Karpas-422 (cell line): Measurements from ENCODE around the gene DNAJC5. TPM values are rescaled to one million over a fixed set of nuclear protein-coding genes. Genes with fewer than 3 reads are reported as not detected.

Experiments used
- DNase-seq: peaks from one replicate; pipeline ENCODE4 v3.0.0-alpha.2; 2015
- H2AFZ ChIP-seq: fragments of 200-600 bp; sonication (generic); 2 replicates; pipeline ENCODE4 v1.6.1; 2014; ENCODE audit warnings: antibody characterized with exemption, low read length, mixed read lengths
- H3K27ac ChIP-seq: fragments of 200-600 bp; sonication (generic); 2 replicates; pipeline ENCODE4 v1.5.1; 2014; ENCODE audit warnings: mild to moderate bottlenecking, low read length, moderate library complexity
- H3K27me3 ChIP-seq: fragments of 200-600 bp; sonication (generic); 2 replicates; pipeline ENCODE4 v1.6.1; 2014; ENCODE audit warnings: low read length, mixed read lengths
- H3K36me3 ChIP-seq: fragments of 200-600 bp; sonication (generic); 2 replicates; pipeline ENCODE4 v1.6.1; 2014; ENCODE audit warnings: low read length, mixed read lengths; ENCODE audit not compliant: insufficient read depth
- H3K4me1 ChIP-seq: fragments of 200-600 bp; sonication (generic); 2 replicates; pipeline ENCODE4 v1.6.1; 2014; ENCODE audit warnings: mild to moderate bottlenecking, low read length, mixed read lengths
- H3K4me2 ChIP-seq: fragments of 200-600 bp; sonication (generic); 2 replicates; pipeline ENCODE4 v1.6.1; 2014; ENCODE audit warnings: low read length, low read depth, mild to moderate bottlenecking; ENCODE audit not compliant: poor library complexity, severe bottlenecking
- H3K4me3 ChIP-seq: fragments of 200-600 bp; sonication (generic); 2 replicates; pipeline ENCODE4 v1.5.1; 2014; ENCODE audit warnings: mild to moderate bottlenecking, antibody characterized with exemption, low read length, mixed read lengths
- H3K79me2 ChIP-seq: fragments of 200-600 bp; sonication (generic); 2 replicates; pipeline ENCODE4 v1.6.1; 2014; ENCODE audit warnings: mild to moderate bottlenecking, low read length, mixed read lengths
- H3K9ac ChIP-seq: fragments of 200-600 bp; sonication (generic); 2 replicates; pipeline ENCODE4 v1.6.0; 2014; ENCODE audit warnings: low read length
- H3K9me2 ChIP-seq: fragments of 200-600 bp; sonication (generic), shearing (Covaris generic); replicated peaks from 2 replicates; pipeline ENCODE4 v1.6.0; 2014; ENCODE audit warnings: mild to moderate bottlenecking, low read length, moderate library complexity; ENCODE audit not compliant: insufficient read depth
- H3K9me3 ChIP-seq: fragments of 300-700, 200-600 bp; sonication (generic); 2 replicates; pipeline ENCODE4 v1.6.1; 2014; ENCODE audit warnings: low read length, mixed read lengths
- H4K20me1 ChIP-seq: fragments of 200-600 bp; sonication (generic); 2 replicates; pipeline ENCODE4 v1.6.1; 2014; ENCODE audit warnings: mild to moderate bottlenecking, antibody characterized with exemption, low read length, low read depth; ENCODE audit not compliant: insufficient read depth
- total RNA-seq: library from RNA; depleted of rRNA; stranded (reverse); fragments of >200 nt; shearing (Covaris generic); gene quantifications from 2 replicates; pipeline ENCODE4 v1.2.3, GENCODE V29; 2014; ENCODE audit warnings: low replicate concordance

DNAJC5 gene
- total RNA-seq, 1 experiment from 2014 or later, result 22.9 TPM

GRCh38 chr20:63859166-63859699, 35.7 kb upstream of the DNAJC5 start:
- no peak for DNase-seq
- Histone ChIP-seq H3K36me3 (no peaks in the 10 kb centered on the region), H3K9me2 (no peaks in the 10 kb centered on the region), H2AFZ (no peak overlapping the region), H3K27me3 (no peaks in the 10 kb centered on the region), H3K79me2 (peaks cover 10% of the 10 kb centered on the region), H4K20me1 (peaks cover 16% of the 10 kb centered on the region), H3K27ac (no peak overlapping the region), H3K4me2 (no peak overlapping the region), H3K4me1 (peaks cover 7% of the 10 kb centered on the region), H3K9me3 (no peaks in the 10 kb centered on the region), H3K4me3 (no peak overlapping the region), H3K9ac (no peak overlapping the region)

DNA sequence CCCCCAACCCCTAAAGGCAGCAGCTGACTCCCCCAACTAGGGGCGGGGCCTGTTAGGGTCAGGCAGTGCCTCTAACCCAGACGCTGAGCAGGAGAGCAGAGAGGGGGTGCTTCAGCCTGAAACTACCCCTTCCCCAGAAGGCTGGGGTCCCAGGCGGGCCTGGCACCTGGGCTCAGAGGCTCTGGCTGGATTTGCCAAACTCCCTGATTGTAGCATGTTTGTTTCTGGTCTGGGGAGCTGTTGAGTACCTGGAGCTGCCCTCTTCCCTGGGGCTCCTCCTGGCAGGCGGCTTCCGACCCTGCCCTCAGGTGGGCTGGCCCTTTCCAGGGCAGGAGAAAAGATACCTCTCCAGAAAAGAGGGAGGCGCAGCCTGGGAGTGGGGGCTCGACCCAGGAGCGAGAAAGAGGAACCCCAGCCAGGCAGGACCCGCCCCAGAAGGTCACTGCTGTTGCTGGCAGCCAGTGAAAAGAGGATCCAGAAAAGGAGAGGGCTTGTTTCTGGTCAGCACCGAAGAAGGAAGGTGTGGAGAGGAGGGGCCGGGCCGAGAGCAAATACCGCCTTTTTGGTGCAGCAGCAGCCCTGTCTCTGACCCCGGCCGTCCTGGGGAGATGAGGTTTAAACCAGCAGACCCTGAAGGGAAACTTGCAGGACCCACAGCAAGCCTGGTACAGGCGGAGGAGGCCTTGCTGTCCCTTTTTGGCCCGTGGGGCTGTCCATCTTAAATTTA, 34.4 kb upstream of the DNAJC5 start:
- no peaks in the 10 kb centered on the region for H3K9me3 ChIP-seq
- no peaks in the 10 kb centered on the region for H3K36me3 ChIP-seq
- no peak overlapping the region for H3K4me3 ChIP-seq
- H3K9me2 ChIP-seq, result no peaks in the 10 kb centered on the region
- peaks cover 7% of the 10 kb centered on the region for H3K4me1 ChIP-seq
- no peak overlapping the region for H3K4me2 ChIP-seq
- no peak overlapping the region for H3K27ac ChIP-seq
- no peaks in the 10 kb centered on the region for H3K27me3 ChIP-seq
- no peak overlapping the region for H3K9ac ChIP-seq
- H4K20me1 ChIP-seq, result peaks cover 16% of the 10 kb centered on the region
- peaks cover 16% of the 10 kb centered on the region for H3K79me2 ChIP-seq
- no peak for DNase-seq
- no peak overlapping the region for H2AFZ ChIP-seq

GRCh38 chr20:63861365-63861934, 33.5 kb upstream of the DNAJC5 start, which contains the start of gene ABHD16B:
ABHD16B (plus strand) TSS chr20:63861498; CDS start chr20:63861541, 43 bp downstream.
- Histone ChIP-seq H3K79me2 (peaks cover 26% of the 10 kb centered on the region), H3K27ac (no peak within 1 kb of the TSS), H3K9me2 (no peaks in the 10 kb centered on the region), H4K20me1 (peaks cover 16% of the 10 kb centered on the region), H3K9ac (no peak within 1 kb of the TSS), H3K9me3 (no peaks in the 10 kb centered on the region), H3K4me3 (no peak within 1 kb of the TSS), H3K4me1 (peaks cover 14% of the 10 kb centered on the region), H3K36me3 (no peaks in the 10 kb centered on the region), H3K27me3 (no peaks in the 10 kb centered on the region), H3K4me2 (no peak within 1 kb of the TSS), H2AFZ (no peak within 1 kb of the TSS)
- no peak for DNase-seq

DNA sequence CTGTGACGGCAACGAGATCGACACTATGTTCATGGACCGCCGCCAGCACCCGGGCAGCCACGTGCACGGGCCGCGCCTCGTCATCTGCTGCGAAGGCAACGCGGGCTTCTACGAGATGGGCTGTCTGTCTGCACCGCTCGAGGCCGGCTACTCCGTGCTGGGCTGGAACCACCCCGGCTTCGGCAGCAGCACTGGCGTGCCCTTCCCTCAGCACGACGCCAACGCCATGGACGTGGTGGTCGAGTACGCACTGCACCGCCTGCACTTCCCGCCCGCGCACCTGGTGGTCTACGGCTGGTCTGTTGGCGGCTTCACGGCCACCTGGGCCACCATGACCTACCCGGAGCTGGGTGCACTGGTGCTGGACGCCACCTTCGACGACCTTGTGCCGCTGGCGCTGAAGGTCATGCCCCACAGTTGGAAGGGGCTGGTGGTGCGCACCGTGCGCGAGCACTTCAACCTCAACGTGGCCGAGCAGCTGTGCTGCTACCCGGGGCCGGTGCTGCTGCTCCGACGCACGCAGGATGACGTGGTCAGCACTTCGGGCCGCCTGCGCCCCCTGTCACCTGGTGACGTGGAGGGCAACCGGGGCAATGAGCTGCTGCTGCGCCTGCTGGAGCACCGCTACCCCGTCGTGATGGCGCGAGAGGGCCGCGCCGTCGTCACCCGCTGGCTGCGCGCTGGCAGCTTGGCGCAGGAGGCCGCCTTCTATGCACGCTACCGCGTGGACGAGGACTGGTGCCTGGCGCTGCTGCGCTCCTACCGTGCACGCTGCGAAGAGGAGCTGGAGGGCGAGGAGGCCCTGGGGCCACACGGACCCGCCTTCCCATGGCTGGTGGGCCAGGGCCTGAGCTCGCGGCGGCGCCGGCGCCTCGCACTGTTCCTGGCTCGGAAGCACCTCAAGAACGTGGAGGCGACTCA, 32.7 kb upstream of the DNAJC5 start:
- Histone ChIP-seq H3K9me3 (no peaks in the 10 kb centered on the region), H3K27me3 (no peaks in the 10 kb centered on the region), H3K4me1 (peaks cover 18% of the 10 kb centered on the region), H3K4me3 (no peak overlapping the region), H3K79me2 (peaks cover 34% of the 10 kb centered on the region), H3K27ac (no peak overlapping the region), H3K4me2 (no peak overlapping the region), H3K9ac (no peak overlapping the region), H3K9me2 (no peaks in the 10 kb centered on the region), H4K20me1 (peaks cover 11% of the 10 kb centered on the region), H2AFZ (no peak overlapping the region), H3K36me3 (no peaks in the 10 kb centered on the region)
- no peak for DNase-seq

DNA sequence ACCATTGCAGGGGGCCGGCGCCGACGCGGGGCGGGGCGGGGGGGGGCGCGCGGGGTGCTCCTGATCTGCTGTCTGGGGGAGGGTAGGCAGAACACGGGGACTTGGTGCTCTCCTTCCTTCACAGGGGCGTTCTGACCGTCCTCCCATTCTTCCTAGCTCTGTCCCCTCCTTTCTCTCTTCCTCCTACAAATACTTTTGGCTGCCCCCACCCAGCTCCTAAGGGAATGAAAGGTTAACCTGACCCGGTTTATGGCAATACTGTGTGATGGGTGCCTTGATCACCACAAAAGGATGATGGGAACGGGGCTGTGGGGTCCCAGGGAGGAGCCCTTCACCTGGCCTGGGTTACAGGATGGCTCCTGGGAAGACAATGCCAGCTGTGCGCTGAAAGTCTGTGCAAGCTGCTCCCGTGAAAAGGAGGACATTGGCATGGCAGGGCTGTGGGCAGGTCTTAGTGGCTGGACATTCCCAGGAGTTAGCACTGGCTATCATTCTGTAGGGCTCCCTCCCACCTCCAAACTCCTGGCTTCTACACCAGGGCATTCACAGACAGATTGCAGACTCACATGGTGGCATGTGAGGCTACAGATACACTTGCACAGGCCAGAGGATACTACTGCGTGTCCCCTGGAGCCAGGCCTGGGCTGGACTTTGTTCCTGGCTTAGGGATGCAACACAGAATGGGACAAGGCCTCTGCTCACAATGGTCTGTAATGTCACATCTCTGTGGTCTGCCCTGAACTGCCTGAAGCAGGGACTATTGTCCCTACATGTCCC, 31.7 kb upstream of the DNAJC5 start:
- peaks cover 43% of the 10 kb centered on the region for H3K79me2 ChIP-seq
- peaks cover 11% of the 10 kb centered on the region for H4K20me1 ChIP-seq
- DNase-seq, result no peak
- peak overlapping the region; percentile 68; the same call in 1 of the 2 replicates for H2AFZ ChIP-seq
- no peaks in the 10 kb centered on the region for H3K9me2 ChIP-seq
- H3K36me3 ChIP-seq, result no peaks in the 10 kb centered on the region
- peak overlapping the region; percentile 77 for H3K4me2 ChIP-seq
- peak overlapping the region; percentile 93 for H3K4me3 ChIP-seq
- no peaks in the 10 kb centered on the region for H3K9me3 ChIP-seq
- H3K4me1 ChIP-seq, result peaks cover 18% of the 10 kb centered on the region
- H3K9ac ChIP-seq, result peak overlapping the region; percentile 83
- peak overlapping the region; percentile 86; the same call in 1 of the 2 replicates for H3K27ac ChIP-seq
- H3K27me3 ChIP-seq, result no peaks in the 10 kb centered on the region

DNA sequence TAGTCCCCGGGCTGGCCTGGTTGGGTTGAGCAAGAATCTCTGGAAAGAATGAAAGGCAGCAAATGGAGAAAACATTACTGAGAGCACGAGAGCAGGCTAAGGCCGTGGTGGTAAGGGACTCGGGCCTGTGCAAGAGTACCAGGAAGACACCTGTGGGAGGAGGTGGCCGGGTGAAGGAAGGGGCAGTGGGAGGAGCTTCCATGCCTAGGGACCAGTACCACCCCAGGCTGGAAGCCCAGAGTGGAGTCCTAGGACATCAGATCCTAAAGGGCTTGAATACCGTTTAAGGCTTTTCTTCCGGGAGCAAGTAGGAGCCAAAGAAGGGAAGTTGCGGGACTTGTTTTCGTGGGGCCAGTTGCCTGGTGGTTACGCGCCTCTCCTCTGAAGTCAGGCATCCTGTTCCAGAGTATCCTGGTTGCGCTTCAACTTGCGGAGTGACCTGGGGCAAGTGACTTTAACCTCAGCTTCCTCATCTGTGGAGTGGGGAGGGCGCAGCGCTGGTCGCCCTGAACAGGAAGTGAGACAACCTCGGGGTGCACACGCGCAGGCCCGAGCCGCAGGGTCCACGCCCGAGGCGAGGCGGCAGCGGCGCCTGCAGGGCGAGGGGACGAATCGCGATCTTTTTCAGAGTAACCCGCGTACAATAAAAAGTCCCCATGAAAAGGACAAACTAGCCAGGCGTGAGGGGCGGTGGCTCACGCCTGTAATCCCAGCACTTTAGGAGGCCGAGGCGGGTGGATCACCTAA, 31.0 kb upstream of the DNAJC5 start:
- no peaks in the 10 kb centered on the region for H3K9me3 ChIP-seq
- H3K4me2 ChIP-seq, result peak overlapping the region; percentile 77
- H3K4me3 ChIP-seq, result peak overlapping the region; percentile 93
- peak overlapping the region; percentile 83 for H3K9ac ChIP-seq
- H4K20me1 ChIP-seq, result peaks cover 10% of the 10 kb centered on the region
- H3K9me2 ChIP-seq, result no peaks in the 10 kb centered on the region
- peak overlapping the region; percentile 80 for H2AFZ ChIP-seq
- H3K27me3 ChIP-seq, result no peaks in the 10 kb centered on the region
- H3K27ac ChIP-seq, result peak overlapping the region; percentile 86
- DNase-seq, result peak; percentile 95
- H3K4me1 ChIP-seq, result peaks cover 18% of the 10 kb centered on the region
- H3K36me3 ChIP-seq, result no peaks in the 10 kb centered on the region
- peaks cover 49% of the 10 kb centered on the region for H3K79me2 ChIP-seq

GRCh38 chr20:63864545-63864977, 30.4 kb upstream of the DNAJC5 start:
- Histone ChIP-seq H3K9ac (peak overlapping the region; percentile 83), H3K4me3 (peak overlapping the region; percentile 93), H3K4me2 (peak overlapping the region; percentile 77), H3K9me2 (no peaks in the 10 kb centered on the region), H4K20me1 (peaks cover 5% of the 10 kb centered on the region), H3K9me3 (no peaks in the 10 kb centered on the region), H2AFZ (peak overlapping the region; percentile 80), H3K4me1 (peaks cover 18% of the 10 kb centered on the region), H3K27ac (peak overlapping the region; percentile 86), H3K27me3 (no peaks in the 10 kb centered on the region), H3K79me2 (peaks cover 55% of the 10 kb centered on the region), H3K36me3 (0 out of 2 replicates have a peak, but pooled peaks cover 6% of the 10 kb centered on the region)
- DNase-seq, result no peak
